Measurements from ENCODE around the gene CADM4. TPM values are rescaled to one million over a fixed set of nuclear protein-coding genes. Genes with fewer than 3 reads are reported as not detected.

The CADM4 gene
- total and polyA plus RNA-seq, 2 of the 8 experiments (the other 6 are each of a cell fraction or from before 2014, with no cell fraction given): 13.5 to 25.0 TPM

DNA sequence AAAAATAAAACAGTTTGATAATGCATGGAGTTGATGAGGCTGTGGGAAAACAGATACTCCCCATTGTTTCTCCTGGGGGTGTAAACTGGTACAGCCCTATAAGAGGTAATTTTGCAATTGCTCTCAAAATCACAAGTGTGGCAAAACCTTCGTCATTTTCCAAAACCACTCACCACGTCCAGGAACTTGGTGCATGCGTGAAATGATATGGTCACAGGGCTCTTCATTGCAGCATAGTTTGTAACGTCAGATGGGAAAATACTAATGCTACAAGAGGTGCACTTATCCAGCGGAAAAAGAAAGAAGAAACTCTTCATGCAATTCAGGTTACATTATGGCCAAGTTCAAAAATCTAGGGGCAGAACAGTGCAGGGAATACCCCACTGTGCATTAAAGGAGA lies 42.2 kb upstream of the CADM4 start:
- H2BK15ac ChIP-seq (ENCODE audit: low read length): no peak overlapping the region
- ChIA-PET POLR2A (ENCODE audit: partially characterized antibody) (interaction anchor here (1.0 kb wide), 1 partner anchor 12 kb away, joined by 3 read pairs; the partner anchor contains the start of gene PLAUR), CTCF (ENCODE audit: partially characterized antibody) (no interaction called here)
- WGBS, 2 experiments (ENCODE audit: extremely low coverage in 1 of 2, insufficient coverage in 1 of 2, insufficient read length in 1 of 2, insufficient replicate concordance in 2 of 2, low coverage in 1 of 2, low lambda C conversion rate in 2 of 2, missing lambda C conversion rate in 1 of 2): 84% methylated on average over 5 of the region's 5 CpGs; no CpG with 5 or more reads in 1 of the 2 experiments
- H3K4me3 ChIP-seq (ENCODE audit: extremely low read depth in 1 of 4, insufficient read depth in 2 of 4, low read depth in 3 of 4, low read length in 4 of 4): no peak overlapping the region
- H2AFZ ChIP-seq (ENCODE audit: low read length): no peak overlapping the region
- H3K9ac ChIP-seq (replicated peaks in 1 of 4; ENCODE audit: extremely low read depth in 1 of 4, low read depth in 3 of 4, low read length in 3 of 4): no peak overlapping the region
- H3K23ac ChIP-seq (ENCODE audit: insufficient read length): no peak overlapping the region
- H3K79me2 ChIP-seq (ENCODE audit: control insufficient read depth in 1 of 2, insufficient read depth in 2 of 2, low read length in 2 of 2): no peaks in the 10 kb centered on the region
- H2AK5ac ChIP-seq (ENCODE audit: low read depth, low read length): no peak overlapping the region
- H2BK120ac ChIP-seq (replicated peaks; ENCODE audit: low read depth, low read length): no peak overlapping the region
- H3K4me2 ChIP-seq (ENCODE audit: insufficient read depth in 1 of 2, low read depth in 2 of 2, low read length in 2 of 2): no peak overlapping the region
- no peak overlapping the region for H3K18ac ChIP-seq (ENCODE audit: extremely low read depth, low read length)
- no peaks in the 10 kb centered on the region for H3K23me2 ChIP-seq (ENCODE audit: low read depth, low read length)
- H2BK20ac ChIP-seq (ENCODE audit: low read length): no peak overlapping the region
- H3K27ac ChIP-seq (ENCODE audit: low read depth, low read length): no peak overlapping the region
- no peak overlapping the region for H2BK12ac ChIP-seq (ENCODE audit: low read depth, low read length)
- no peak overlapping the region for H4K91ac ChIP-seq (replicated peaks; ENCODE audit: insufficient read length, low read length)
- H3K36me3 ChIP-seq (ENCODE audit: control insufficient read depth in 2 of 4, insufficient read depth in 4 of 4, low read length in 3 of 4): no peaks in the 10 kb centered on the region
- FAIRE-seq (no peak), DNase-seq (ENCODE audit: low read depth in 1 of 2, low spot score in 2 of 2) (no peak)
- no peaks in the 10 kb centered on the region for H3K9me3 ChIP-seq (ENCODE audit: insufficient read depth in 2 of 2, low read depth in 1 of 2, low read length in 1 of 2)
- TF ChIP-seq SP2 (IDR thresholded peaks at IDR 0.05; ENCODE audit: low read length) (no peak), GTF2F1 (IDR thresholded peaks at IDR 0.05; ENCODE audit: borderline replicate concordance, low read depth, low read length) (no peak), SP1 (IDR thresholded peaks at IDR 0.05; ENCODE audit: low read depth, low read length) (no peak), FOSL1 (IDR thresholded peaks at IDR 0.05; ENCODE audit: insufficient read depth, low read depth, low read length) (no peak)
- H4K5ac ChIP-seq (ENCODE audit: insufficient read length, low read depth, low read length): no peak overlapping the region
- no peaks in the 10 kb centered on the region for H3K4me1 ChIP-seq (replicated peaks in 1 of 4; ENCODE audit: control insufficient read depth in 3 of 4, insufficient read depth in 4 of 4, low read length in 3 of 4)
- no peak overlapping the region for H4K8ac ChIP-seq (ENCODE audit: extremely low read depth, insufficient read depth, low read length)
- no peaks in the 10 kb centered on the region for H4K20me1 ChIP-seq (replicated peaks in 1 of 2; ENCODE audit: control insufficient read depth in 1 of 2, insufficient read depth in 2 of 2, low read length in 2 of 2)
- H3K14ac ChIP-seq (ENCODE audit: insufficient read length): no peak overlapping the region
- no peaks in the 10 kb centered on the region for H3K27me3 ChIP-seq (replicated peaks in 1 of 4; ENCODE audit: control insufficient read depth in 3 of 4, extremely low read depth in 1 of 4, insufficient read depth in 3 of 4, low read length in 3 of 4)
- no peak overlapping the region for H2BK5ac ChIP-seq (ENCODE audit: low read depth, low read length)
- H3K56ac ChIP-seq (replicated peaks; ENCODE audit: insufficient read length, low read depth, low read length): no peak overlapping the region
- no peak overlapping the region for H3K4ac ChIP-seq (replicated peaks; ENCODE audit: insufficient read length, low read depth, low read length)
- no peaks in the 10 kb centered on the region for H3K79me1 ChIP-seq (ENCODE audit: low read depth, low read length)
